Neural progenitor cell (in vitro differentiated cells): Measurements from ENCODE around the gene ATP5MG. TPM values are rescaled to one million over a fixed set of nuclear protein-coding genes. Genes with fewer than 3 reads are reported as not detected.

Experiments used
- DNase-seq: peaks from one replicate; pipeline ENCODE4 v3.0.0-alpha.2; 2016; ENCODE audit warnings: low spot score
- H2AFZ ChIP-seq: fragments of 200-600 bp; sonication (generic); replicated peaks from 2 replicates; pipeline ENCODE4 v1.6.1; 2016; ENCODE audit warnings: antibody characterized with exemption
- H3F3A ChIP-seq: fragments of 200-600 bp; sonication (generic); 2 replicates; pipeline ENCODE4 v1.6.1; 2016; ENCODE audit warnings: antibody characterized with exemption, low read depth
- H3K27ac ChIP-seq: fragments of 200-600 bp; sonication (generic); 2 replicates; pipeline ENCODE4 v1.5.1; 2016; ENCODE audit warnings: mild to moderate bottlenecking
- H3K27me3 ChIP-seq: fragments of 200-600 bp; sonication (generic); 2 replicates; pipeline ENCODE4 v1.6.1; 2016; ENCODE audit warnings: mild to moderate bottlenecking, moderate library complexity
- H3K36me3 ChIP-seq: fragments of 200-600 bp; sonication (generic); 2 replicates; pipeline ENCODE4 v1.5.1; 2016
- H3K4me1 ChIP-seq: fragments of 200-600 bp; sonication (generic); 2 replicates; pipeline ENCODE4 v1.6.1; 2016; ENCODE audit warnings: mixed run types
- H3K4me2 ChIP-seq: fragments of 200-600 bp; sonication (generic); 2 replicates; pipeline ENCODE4 v1.6.1; 2016
- H3K4me3 ChIP-seq: fragments of 200-600 bp; sonication (generic); 2 replicates; pipeline ENCODE4 v1.5.1; 2016
- H3K79me2 ChIP-seq: fragments of 200-600 bp; sonication (generic); 2 replicates; pipeline ENCODE4 v1.6.1; 2016; ENCODE audit warnings: low read depth
- H3K9ac ChIP-seq: fragments of 200-600 bp; sonication (generic); 2 replicates; pipeline ENCODE4 v1.6.1; 2016
- H3K9me3 ChIP-seq: fragments of 200-600 bp; sonication (generic); 2 replicates; pipeline ENCODE4 v1.5.1; 2016; ENCODE audit warnings: low read depth
- H4K20me1 ChIP-seq: fragments of 200-600 bp; sonication (generic); 2 replicates; pipeline ENCODE4 v1.6.1; 2016; ENCODE audit warnings: low read depth
- H3K27ac Mint-ChIP-seq: 3 replicates; pipeline ENCODE4 v1.8.0; 2021; ENCODE audit warnings: mixed read lengths
- H3K27me3 Mint-ChIP-seq: 2 replicates; pipeline ENCODE4 v1.8.0; 2022; ENCODE audit warnings: low read depth, mild to moderate bottlenecking, inconsistent platforms, moderate library complexity, mixed read lengths; ENCODE audit not compliant: insufficient read depth
- H3K36me3 Mint-ChIP-seq: 3 replicates; pipeline ENCODE4 v1.8.0; 2021; ENCODE audit warnings: mixed read lengths
- H3K4me1 Mint-ChIP-seq: 3 replicates; pipeline ENCODE4 v1.8.0; 2021; ENCODE audit warnings: mixed read lengths
- H3K4me3 Mint-ChIP-seq: 3 replicates; pipeline ENCODE4 v1.8.0; 2021; ENCODE audit warnings: mild to moderate bottlenecking, moderate library complexity, mixed read lengths
- H3K9me3 Mint-ChIP-seq: 3 replicates; pipeline ENCODE4 v1.8.0; 2020; ENCODE audit warnings: mixed read lengths
- CTCF ChIP-seq: fragments of 200-600 bp; sonication (generic); IDR thresholded peaks from 2 replicates; pipeline ENCODE4 v1.5.1; 2017; ENCODE audit warnings: antibody characterized with exemption, mild to moderate bottlenecking
- EZH2 ChIP-seq: fragments of 200-600 bp; sonication (generic); IDR thresholded peaks from 2 replicates; pipeline ENCODE4 v1.6.1; 2017; ENCODE audit warnings: antibody characterized with exemption, mild to moderate bottlenecking, moderate library complexity
- EZH2phosphoT487 ChIP-seq: fragments of 200-600 bp; sonication (generic); IDR thresholded peaks from 2 replicates; pipeline ENCODE4 v1.6.1; 2017; ENCODE audit warnings: antibody characterized with exemption
- total RNA-seq: library from RNA; depleted of rRNA; stranded (reverse); fragments of >200 nt; gene quantifications from 2 replicates; pipeline ENCODE4 v1.2.3, GENCODE V29; 2015; ENCODE audit warnings: low replicate concordance

ATP5MG gene
- total RNA-seq, 1 donor from 2014 or later = 113 TPM

GRCh38 chr11:118442908-118443589 is 41.6 kb downstream of the ATP5MG start:
- H3K36me3 ChIP-seq = peaks cover 13% of the 10 kb centered on the region
- Mint-ChIP-seq H3K27ac (no peak overlapping the region), H3K9me3 (no peaks in the 10 kb centered on the region), H3K4me3 (no peak overlapping the region), H3K36me3 (peaks cover 24% of the 10 kb centered on the region), H3K4me1 (peaks cover 35% of the 10 kb centered on the region), H3K27me3 (no peaks in the 10 kb centered on the region)
- no peak overlapping the region for H3K27ac ChIP-seq
- H3K4me2 ChIP-seq = peak overlapping the region; percentile 87
- H3K9me3 ChIP-seq = no peaks in the 10 kb centered on the region
- no peak for TF ChIP-seq EZH2
- no peak for TF ChIP-seq EZH2phosphoT487
- TF ChIP-seq CTCF = no peak
- H3K9ac ChIP-seq = no peak overlapping the region
- no peaks in the 10 kb centered on the region for H3K27me3 ChIP-seq
- H3F3A ChIP-seq = peaks cover 25% of the 10 kb centered on the region
- no peak overlapping the region for H3K4me3 ChIP-seq
- DNase-seq = no peak
- H3K79me2 ChIP-seq = peaks cover 100% of the 10 kb centered on the region
- peaks cover 60% of the 10 kb centered on the region for H3K4me1 ChIP-seq
- peaks cover 100% of the 10 kb centered on the region for H4K20me1 ChIP-seq
- no peak overlapping the region for H2AFZ ChIP-seq

DNA sequence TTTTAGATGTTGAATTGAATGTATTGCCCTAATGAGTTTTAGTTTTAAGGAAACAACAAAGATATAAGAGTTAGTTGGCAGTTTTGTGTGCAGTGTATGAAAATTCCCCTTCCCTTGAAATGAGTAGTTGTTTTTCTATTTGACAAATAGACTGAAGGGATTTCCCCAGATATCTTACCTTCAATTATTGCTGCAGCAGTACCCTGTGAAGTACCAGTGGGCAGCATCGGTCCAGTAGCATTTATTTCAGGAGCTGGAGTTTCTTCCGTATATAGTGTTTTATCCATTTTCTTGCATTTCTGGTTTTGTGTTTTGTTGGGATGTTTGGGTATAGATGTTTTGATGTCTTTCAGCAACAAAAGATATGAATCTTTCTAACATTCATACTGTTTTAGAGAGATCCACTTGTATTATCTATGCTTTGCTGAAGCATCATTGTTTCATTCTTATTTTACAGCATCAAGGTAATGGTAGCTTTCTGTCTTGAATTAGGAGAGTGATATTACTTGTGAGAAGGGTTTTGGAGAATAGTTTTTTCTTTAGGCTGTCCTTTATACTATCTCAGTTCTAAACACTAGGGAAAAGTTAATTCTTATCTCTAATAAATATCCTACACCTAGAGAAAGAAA is 42.3 kb downstream of the ATP5MG start:
- Histone ChIP-seq H3K27me3 (no peaks in the 10 kb centered on the region), H4K20me1 (peaks cover 100% of the 10 kb centered on the region), H3K4me2 (no peak overlapping the region), H3K9me3 (no peaks in the 10 kb centered on the region), H3K4me3 (no peak overlapping the region), H3K79me2 (peaks cover 100% of the 10 kb centered on the region), H2AFZ (no peak overlapping the region), H3K27ac (no peak overlapping the region), H3K36me3 (peaks cover 13% of the 10 kb centered on the region), H3F3A (peaks cover 19% of the 10 kb centered on the region), H3K4me1 (peaks cover 60% of the 10 kb centered on the region), H3K9ac (no peak overlapping the region)
- TF ChIP-seq EZH2phosphoT487 (no peak), CTCF (no peak), EZH2 (no peak)
- Mint-ChIP-seq H3K36me3 (peaks cover 24% of the 10 kb centered on the region), H3K4me1 (peaks cover 32% of the 10 kb centered on the region), H3K27me3 (no peaks in the 10 kb centered on the region), H3K9me3 (no peaks in the 10 kb centered on the region), H3K27ac (no peak overlapping the region), H3K4me3 (no peak overlapping the region)
- no peak for DNase-seq

GRCh38 chr11:118447423-118447822 is 46.0 kb downstream of the ATP5MG start:
- H3K4me3 Mint-ChIP-seq = no peak overlapping the region
- H3K4me3 ChIP-seq = no peak overlapping the region

More at GRCh38 chr11:118447423-118447822, 46.0 kb downstream of the ATP5MG start:
- Histone ChIP-seq H4K20me1 (peaks cover 100% of the 10 kb centered on the region), H2AFZ (no peak overlapping the region), H3K9ac (no peak overlapping the region), H3K36me3 (no peaks in the 10 kb centered on the region), H3K4me2 (no peak overlapping the region), H3F3A (peaks cover 3% of the 10 kb centered on the region), H3K9me3 (no peaks in the 10 kb centered on the region), H3K27ac (no peak overlapping the region), H3K79me2 (peaks cover 100% of the 10 kb centered on the region), H3K4me1 (peaks cover 24% of the 10 kb centered on the region), H3K27me3 (no peaks in the 10 kb centered on the region)
- TF ChIP-seq EZH2 = no peak
- no peak for TF ChIP-seq CTCF
- TF ChIP-seq EZH2phosphoT487 = no peak
- Mint-ChIP-seq H3K27ac (no peak overlapping the region), H3K36me3 (peaks cover 32% of the 10 kb centered on the region), H3K27me3 (no peaks in the 10 kb centered on the region), H3K4me1 (peaks cover 7% of the 10 kb centered on the region), H3K9me3 (no peaks in the 10 kb centered on the region)
- no peak for DNase-seq
